ENCODE measurements around the gene KCNK13. TPM values are rescaled to one million over a fixed set of nuclear protein-coding genes. Genes with fewer than 3 reads are reported as not detected.

KCNK13 gene
- total RNA-seq, 1 donor from 2014 or later = not detected

- H3K27ac Mint-ChIP-seq = no peak overlapping the region
- peaks cover 17% of the 10 kb centered on the region for H3K9me3 Mint-ChIP-seq
- no peak overlapping the region for H3K4me3 Mint-ChIP-seq
- peaks cover 12% of the 10 kb centered on the region for H3K27me3 Mint-ChIP-seq (ENCODE audit: low read depth)
- no peak for TF ChIP-seq CTCF (IDR thresholded peaks at IDR 0.05; ENCODE audit: unreplicated experiment)
- no peaks in the 10 kb centered on the region for H3K36me3 Mint-ChIP-seq
- no peak for DNase-seq (ENCODE audit: low spot score in 2 of 2, unreplicated experiment in 2 of 2)
- peaks cover 5% of the 10 kb centered on the region for H3K4me1 Mint-ChIP-seq
These were observed 106.8 kb downstream of the KCNK13 start for GRCh38 chr14:90168425-90169105.

DNA sequence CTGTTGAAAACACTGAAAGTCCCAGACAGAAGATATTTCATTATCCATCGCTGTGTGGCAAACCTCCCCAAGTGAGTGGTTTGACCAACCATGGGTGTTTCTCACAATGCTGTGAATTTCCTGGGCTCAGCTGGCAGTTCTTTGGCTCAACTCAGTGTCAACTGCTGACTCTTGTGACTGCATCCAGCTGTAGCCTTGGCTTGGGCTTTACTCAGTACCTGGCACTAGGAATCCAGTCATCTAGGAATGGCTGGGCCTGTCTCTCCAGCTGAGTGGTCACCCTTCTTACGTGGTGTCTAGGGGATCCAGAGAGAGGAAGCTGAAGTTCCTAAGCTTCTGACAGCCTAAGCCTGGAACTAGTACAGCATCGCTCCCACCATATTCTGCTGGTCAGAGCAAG, 113.8 kb downstream of the KCNK13 start:
- Mint-ChIP-seq H3K36me3 (no peaks in the 10 kb centered on the region), H3K9me3 (peaks cover 10% of the 10 kb centered on the region), H3K27ac (no peak overlapping the region)

GRCh38 chr14:90177539-90178189, 115.9 kb downstream of the KCNK13 start:
- Mint-ChIP-seq H3K4me1 (no peaks in the 10 kb centered on the region), H3K36me3 (no peaks in the 10 kb centered on the region), H3K4me3 (no peak overlapping the region), H3K9me3 (peaks cover 10% of the 10 kb centered on the region), H3K27ac (no peak overlapping the region), H3K27me3 (ENCODE audit: low read depth) (peaks cover 7% of the 10 kb centered on the region)
- TF ChIP-seq CTCF (IDR thresholded peaks at IDR 0.05; ENCODE audit: unreplicated experiment) = no peak
- DNase-seq (ENCODE audit: low spot score in 2 of 2, unreplicated experiment in 2 of 2) = no peak

More for the DNA sequence above, 113.8 kb downstream of the KCNK13 start:
- Mint-ChIP-seq H3K4me1 (peaks cover 3% of the 10 kb centered on the region), H3K27me3 (ENCODE audit: low read depth) (no peaks in the 10 kb centered on the region), H3K4me3 (no peak overlapping the region)
- no peak for DNase-seq (ENCODE audit: low spot score in 2 of 2, unreplicated experiment in 2 of 2)
- no peak for TF ChIP-seq CTCF (IDR thresholded peaks at IDR 0.05; ENCODE audit: unreplicated experiment)

GRCh38 chr14:90179357-90179756, 117.6 kb downstream of the KCNK13 start:
- peaks cover 3% of the 10 kb centered on the region for H3K9me3 Mint-ChIP-seq
- no peaks in the 10 kb centered on the region for H3K36me3 Mint-ChIP-seq
- no peaks in the 10 kb centered on the region for H3K4me1 Mint-ChIP-seq
- TF ChIP-seq CTCF (IDR thresholded peaks at IDR 0.05; ENCODE audit: unreplicated experiment) = no peak
- DNase-seq (ENCODE audit: low spot score in 2 of 2, unreplicated experiment in 2 of 2) = no peak
- no peak overlapping the region for H3K4me3 Mint-ChIP-seq
- peaks cover 16% of the 10 kb centered on the region for H3K27me3 Mint-ChIP-seq (ENCODE audit: low read depth)
- H3K27ac Mint-ChIP-seq = no peak overlapping the region

DNA sequence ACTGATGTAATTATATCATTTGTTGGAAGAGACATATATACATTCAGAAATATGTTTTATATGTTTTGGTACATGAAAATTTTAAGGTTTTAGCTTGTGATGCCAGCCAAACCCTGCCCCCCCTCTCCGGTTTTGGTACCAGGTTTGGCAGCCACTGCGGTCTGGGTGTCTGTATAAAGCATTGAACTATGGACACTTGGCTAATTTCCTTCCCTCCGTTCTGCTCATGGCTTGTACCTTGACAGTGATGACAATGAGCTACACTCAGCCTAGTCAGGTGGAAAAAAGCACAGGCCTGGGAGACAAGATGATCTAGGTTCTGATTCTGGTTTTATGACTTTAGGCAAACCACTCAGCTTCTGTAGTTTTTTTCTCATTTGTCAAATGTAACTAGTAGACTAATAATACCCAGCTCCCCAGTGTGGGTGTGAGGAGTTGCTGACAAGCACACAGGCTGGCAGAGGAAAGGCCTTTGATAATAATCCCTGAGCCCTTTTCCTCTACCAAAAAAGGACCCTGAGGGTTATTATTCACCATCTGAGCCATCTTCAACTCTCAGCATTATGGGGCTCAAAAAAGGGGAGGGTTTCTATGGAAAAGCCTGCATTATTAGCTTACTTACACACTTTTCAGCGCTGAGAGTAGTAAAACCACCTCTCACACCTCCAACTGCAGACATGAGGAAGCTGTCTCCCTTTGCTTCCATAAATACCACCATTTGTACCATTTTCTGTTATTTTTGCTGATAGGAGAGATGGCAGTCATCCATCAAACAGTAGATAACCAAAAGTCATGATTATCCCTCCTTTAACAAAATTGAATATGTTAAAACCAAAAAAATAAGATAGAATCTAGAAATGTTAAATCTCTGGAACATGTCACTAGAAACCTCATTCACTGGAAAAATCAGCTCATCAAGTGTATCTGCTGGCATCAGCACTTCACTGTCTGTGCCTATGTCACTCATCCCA, 118.3 kb downstream of the KCNK13 start:
- Mint-ChIP-seq H3K36me3 (no peaks in the 10 kb centered on the region), H3K27me3 (ENCODE audit: low read depth) (peaks cover 18% of the 10 kb centered on the region), H3K27ac (no peak overlapping the region), H3K4me3 (no peak overlapping the region), H3K9me3 (peaks cover 3% of the 10 kb centered on the region), H3K4me1 (no peaks in the 10 kb centered on the region)
- no peak for TF ChIP-seq CTCF (IDR thresholded peaks at IDR 0.05; ENCODE audit: unreplicated experiment)
- DNase-seq (ENCODE audit: low spot score in 2 of 2, unreplicated experiment in 2 of 2) = no peak

All from mesothelial cell of epicardium (in vitro differentiated cells).